NK-92 (cell line): ENCODE data around the gene MRPS34.

Experiments used
- DNase-seq: peaks from one replicate; lab custom pipeline; 2025; ENCODE audit not compliant: unreplicated experiment; lab: John Stamatoyannopoulos, UW

The MRPS34 gene

GRCh38 chr16:1794908-1795666, 22.2 kb upstream of the MRPS34 start:
- no peak for DNase-seq

- no peak for DNase-seq
Observed at GRCh38 chr16:1794221-1794871, 21.4 kb upstream of the MRPS34 start.

GRCh38 chr16:1793578-1794220, 20.8 kb upstream of the MRPS34 start, which contains the start of gene IGFALS:
Gene IGFALS (minus strand): TSS chr16:1793705. CDS start chr16:1793652, 53 bp downstream.
- no peak for DNase-seq

- DNase-seq = no peak
Observed at GRCh38 chr16:1792836-1793577, 20.1 kb upstream of the MRPS34 start.

- no peak for DNase-seq
Observed at GRCh38 chr16:1791943-1792812, 19.2 kb upstream of the MRPS34 start.

- DNase-seq = no peak
Observed at GRCh38 chr16:1791256-1791942, 18.5 kb upstream of the MRPS34 start.

DNA sequence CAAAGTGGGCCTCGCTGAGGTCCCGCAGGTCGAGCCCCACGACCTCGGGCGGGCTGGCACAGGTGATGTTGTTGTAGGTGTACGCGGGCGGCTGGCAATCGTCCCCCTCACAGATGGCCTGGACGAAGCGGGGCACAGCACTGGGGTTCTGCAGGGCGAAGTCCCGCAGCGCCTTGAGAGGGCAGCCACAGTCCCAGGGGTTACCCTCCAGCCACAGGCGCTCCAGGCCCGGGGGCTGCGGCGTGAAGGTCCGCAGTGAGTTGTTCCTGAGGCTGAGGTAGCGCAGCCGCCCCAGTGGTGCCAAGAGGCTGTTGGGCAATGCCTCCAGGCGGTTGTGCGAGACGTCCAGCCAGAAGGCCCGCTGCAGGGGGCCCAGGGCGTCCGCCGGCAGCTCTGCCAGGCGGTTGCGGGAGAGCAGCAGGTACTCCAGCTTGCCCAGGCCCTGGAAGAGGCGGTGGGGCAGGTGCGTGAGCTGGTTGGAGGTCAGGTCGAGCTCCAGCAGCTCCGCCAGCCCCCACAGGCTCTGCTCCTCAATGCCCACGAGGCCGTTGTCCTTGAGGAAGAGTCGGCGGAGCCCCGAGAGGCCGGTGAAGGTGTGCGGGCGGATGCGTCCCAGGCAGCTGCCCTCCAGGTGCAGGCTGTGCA, 17.8 kb upstream of the MRPS34 start:
- DNase-seq = no peak

DNA sequence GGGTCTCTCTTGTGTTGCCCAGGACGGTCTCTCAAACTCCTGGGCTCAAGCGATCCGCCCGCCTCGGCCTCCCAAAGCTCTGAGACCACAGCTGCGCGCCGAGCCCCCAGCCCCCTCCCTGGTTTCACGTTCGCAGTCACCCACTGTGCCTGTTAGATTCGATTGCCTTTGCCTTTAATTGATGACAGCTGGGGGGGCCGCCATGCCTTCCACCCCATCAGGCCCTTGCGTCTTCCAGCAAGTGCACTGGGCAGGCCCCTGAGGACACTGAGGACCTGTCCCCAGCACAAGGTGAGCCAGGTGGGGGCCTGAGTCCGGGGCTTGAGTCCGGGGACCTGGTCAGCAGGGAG, 17.3 kb upstream of the MRPS34 start:
- no peak for DNase-seq

DNA sequence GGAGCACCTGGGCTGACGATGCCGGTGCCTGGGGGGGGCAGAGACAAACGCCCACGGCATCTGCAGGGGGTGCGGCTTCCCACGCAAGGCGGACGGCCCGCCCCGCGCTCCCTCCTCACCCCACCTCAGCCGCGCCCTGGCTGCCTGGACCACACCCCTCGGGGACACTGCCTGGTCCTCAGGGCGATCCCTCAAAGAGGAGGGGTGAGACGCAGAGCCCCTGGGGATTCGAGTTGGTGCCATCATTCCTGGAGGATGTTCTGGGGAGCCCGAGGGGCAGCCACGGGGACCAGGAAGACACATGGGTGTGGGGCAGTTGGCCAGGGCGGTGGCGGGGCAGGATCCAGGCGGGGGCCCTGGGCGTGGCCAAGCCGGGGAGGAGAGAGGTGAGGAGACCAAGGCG, 16.7 kb upstream of the MRPS34 start:
- DNase-seq = no peak

DNA sequence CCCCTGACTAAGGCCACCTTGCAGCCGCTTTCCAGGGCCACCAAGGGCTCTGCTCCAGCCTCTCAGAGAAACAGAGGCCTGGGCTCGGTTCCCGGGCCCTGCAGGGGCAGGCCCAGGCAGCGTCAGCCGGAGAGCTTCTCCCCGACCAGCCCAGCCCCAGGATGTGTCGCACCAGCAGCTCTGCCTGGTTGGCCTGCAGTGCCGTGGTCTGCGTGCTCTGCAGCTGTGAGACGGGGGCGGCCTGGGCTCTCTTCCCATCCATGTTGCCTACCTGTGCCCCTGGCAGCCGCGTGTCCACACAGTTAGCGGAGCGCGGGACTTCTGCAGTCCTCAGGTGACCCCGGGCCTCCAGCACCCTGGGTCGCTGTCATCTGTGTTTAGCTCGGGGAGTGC, 15.8 kb upstream of the MRPS34 start:
- no peak for DNase-seq

- no peak for DNase-seq
Observed at GRCh38 chr16:1788095-1788707, 15.3 kb upstream of the MRPS34 start.

- DNase-seq = no peak
Observed at GRCh38 chr16:1787322-1788094, 14.6 kb upstream of the MRPS34 start.

DNA sequence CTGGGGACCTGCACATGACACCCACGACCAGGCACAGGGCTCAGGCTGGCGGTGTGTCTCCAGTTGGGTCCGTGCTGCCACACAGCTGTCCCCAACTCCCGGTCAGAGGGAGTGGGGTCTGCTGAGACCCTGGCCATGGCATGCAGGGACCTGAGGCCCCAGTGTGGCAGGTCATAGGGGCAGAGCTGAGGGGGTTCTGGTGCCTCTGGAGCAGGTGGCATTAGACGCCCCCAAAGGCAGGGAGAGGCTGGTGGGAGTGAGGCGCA, 14.1 kb upstream of the MRPS34 start:
- DNase-seq = no peak

- DNase-seq = no peak
Observed at GRCh38 chr16:1786242-1787055, 13.5 kb upstream of the MRPS34 start.

DNA sequence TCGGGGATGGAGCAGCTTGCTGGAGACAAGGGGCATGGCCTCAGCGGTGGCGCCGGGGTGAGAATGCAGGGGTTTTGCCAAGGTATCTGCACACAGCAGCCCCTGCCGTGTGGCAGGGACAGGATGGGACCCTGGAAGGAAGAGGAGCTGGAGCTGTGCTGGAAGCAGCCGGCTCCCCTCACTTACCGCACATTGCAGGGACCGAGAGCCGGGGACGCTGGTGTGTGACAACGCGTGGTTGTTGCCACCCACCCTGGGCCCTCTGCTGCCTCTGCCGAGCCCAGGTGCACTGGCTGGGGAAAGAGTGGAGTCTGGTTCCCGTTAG, 12.9 kb upstream of the MRPS34 start:
- DNase-seq = no peak

- DNase-seq = no peak
Observed at GRCh38 chr16:1784977-1785845, 12.3 kb upstream of the MRPS34 start.
